GM12875 (cell line): ENCODE results near the gene CFAP46.

Source experiments
- H3K4me3 ChIP-seq: one replicate; pipeline ENCODE4 v1.5.1; 2011; ENCODE audit warnings: low read depth, low read length, control low read depth
- CTCF ChIP-seq: IDR thresholded peaks from 2 replicates; pipeline ENCODE4 v1.5.1; 2011; ENCODE audit warnings: low read depth, mild to moderate bottlenecking, control low read depth, inconsistent platforms, low read length, moderate library complexity, borderline replicate concordance; ENCODE audit not compliant: insufficient read depth

The CFAP46 gene

GRCh38 chr10:132912713-132913558 lies 29.4 kb downstream of the CFAP46 start:
- TF ChIP-seq CTCF, result no peak
- no peak overlapping the region for H3K4me3 ChIP-seq

GRCh38 chr10:132912225-132912712 lies 30.1 kb downstream of the CFAP46 start:
- TF ChIP-seq CTCF, result no peak
- H3K4me3 ChIP-seq, result no peak overlapping the region

- no peak overlapping the region for H3K4me3 ChIP-seq
- no peak for TF ChIP-seq CTCF
Measured at GRCh38 chr10:132911786-132912097, 30.6 kb downstream of the CFAP46 start.

- TF ChIP-seq CTCF, result no peak
- no peak overlapping the region for H3K4me3 ChIP-seq
Measured at GRCh38 chr10:132910901-132911785, 31.2 kb downstream of the CFAP46 start.

- TF ChIP-seq CTCF, result no peak
- no peak overlapping the region for H3K4me3 ChIP-seq
Measured at GRCh38 chr10:132910186-132910880, 32.0 kb downstream of the CFAP46 start.

GRCh38 chr10:132909491-132910071 lies 32.8 kb downstream of the CFAP46 start:
- no peak for TF ChIP-seq CTCF
- no peak overlapping the region for H3K4me3 ChIP-seq
